Measurements from ENCODE around the gene MGST2. TPM values are rescaled to one million over a fixed set of nuclear protein-coding genes. Genes with fewer than 3 reads are reported as not detected.

Gene MGST2
- total RNA-seq, 3 donors from 2014 or later (not counting 1 experiment from before 2014, with no cell fraction given), result 7.8 to 17.0 (median 10.9) TPM

DNA sequence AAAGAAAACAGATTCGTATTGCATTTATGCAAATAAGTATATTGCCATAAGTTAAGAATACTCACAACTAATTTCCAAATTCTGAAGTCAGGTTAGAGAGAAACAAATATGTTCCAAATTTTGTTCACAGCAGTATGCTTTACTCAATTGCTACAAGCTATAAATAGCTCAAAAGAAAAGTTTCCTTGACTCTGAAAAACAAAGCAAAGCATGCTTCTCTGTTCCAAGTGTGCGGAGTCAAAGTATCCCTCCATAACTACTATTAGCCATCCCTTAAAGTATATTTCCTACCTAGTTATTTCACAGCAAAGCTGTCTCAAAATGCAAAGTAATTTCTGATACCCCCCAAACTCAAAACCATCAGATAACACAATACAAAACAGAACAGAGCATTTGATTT is 47.3 kb downstream of the MGST2 start:
- H3K36me3 Mint-ChIP-seq, result no peaks in the 10 kb centered on the region
- H3K36me3 ChIP-seq (ENCODE audit: control insufficient read depth, insufficient read depth, low read length), result no peaks in the 10 kb centered on the region
- no peaks in the 10 kb centered on the region for H3K9me3 ChIP-seq (ENCODE audit: control insufficient read depth, insufficient read depth, low read length)
- DNase-seq (no peak), ATAC-seq (no peak)
- no peaks in the 10 kb centered on the region for H3K4me1 Mint-ChIP-seq
- WGBS (ENCODE audit: insufficient coverage), result 93% methylated on average over 2 of the region's 2 CpGs
- TF ChIP-seq CTCF (IDR thresholded peaks at IDR 0.05), result no peak
- no peaks in the 10 kb centered on the region for H3K27me3 Mint-ChIP-seq (ENCODE audit: low read depth in 2 of 2)
- intact Hi-C loops (cut with micrococcal nuclease), result no loop called here
- H3K9me3 Mint-ChIP-seq, result no peaks in the 10 kb centered on the region
- no peak overlapping the region for H3K27ac Mint-ChIP-seq
- H3K4me1 ChIP-seq (ENCODE audit: control insufficient read depth, insufficient read depth, low read length), result no peaks in the 10 kb centered on the region
- no peak overlapping the region for H3K27ac ChIP-seq (ENCODE audit: low read length)
- H3K27me3 ChIP-seq (ENCODE audit: control insufficient read depth, insufficient read depth, low read length), result no peaks in the 10 kb centered on the region
- no peak overlapping the region for H3K4me3 ChIP-seq (ENCODE audit: low read length)
- H3K4me3 Mint-ChIP-seq, result no peak overlapping the region

DNA sequence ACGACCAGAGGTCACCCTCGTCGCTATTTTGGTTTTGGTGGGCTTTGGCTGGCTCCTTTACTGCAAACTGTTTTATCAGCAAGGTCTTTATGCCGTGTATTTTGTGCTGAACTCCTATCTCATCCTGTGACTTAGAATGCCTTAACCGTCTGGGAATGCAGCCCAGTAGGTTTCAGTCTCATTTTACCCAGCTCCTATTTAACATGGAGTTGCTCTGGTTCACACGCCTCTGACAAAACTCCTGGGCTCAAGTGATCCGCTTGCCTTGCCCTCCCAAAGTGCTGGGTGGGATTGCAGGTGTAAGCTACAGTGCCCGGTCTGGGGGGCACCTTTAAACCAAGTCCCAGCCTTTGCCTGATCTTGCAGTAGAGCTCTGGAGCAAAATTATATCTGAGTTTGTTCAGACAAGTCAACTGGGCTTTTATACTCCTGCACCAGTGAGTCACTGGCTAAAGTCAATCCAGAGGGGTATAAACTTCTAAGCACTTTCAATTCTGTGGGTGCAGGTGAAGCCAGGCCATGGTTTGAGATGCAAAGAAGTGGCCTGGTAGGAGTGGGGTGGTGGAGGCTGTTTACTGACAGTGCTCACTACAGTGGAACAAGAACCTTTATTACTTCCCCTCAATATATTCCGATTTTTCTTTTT is 50.2 kb downstream of the MGST2 start:
- ATAC-seq, result no peak
- Mint-ChIP-seq H3K27me3 (ENCODE audit: low read depth in 2 of 2) (no peaks in the 10 kb centered on the region), H3K27ac (no peak overlapping the region), H3K4me3 (no peak overlapping the region), H3K36me3 (no peaks in the 10 kb centered on the region), H3K4me1 (no peaks in the 10 kb centered on the region), H3K9me3 (no peaks in the 10 kb centered on the region)
- no peak for DNase-seq
- no peaks in the 10 kb centered on the region for H3K36me3 ChIP-seq (ENCODE audit: control insufficient read depth, insufficient read depth, low read length)
- no peaks in the 10 kb centered on the region for H3K9me3 ChIP-seq (ENCODE audit: control insufficient read depth, insufficient read depth, low read length)
- no peak overlapping the region for H3K27ac ChIP-seq (ENCODE audit: low read length)
- H3K4me1 ChIP-seq (ENCODE audit: control insufficient read depth, insufficient read depth, low read length), result no peaks in the 10 kb centered on the region
- WGBS (ENCODE audit: insufficient coverage), result 91% methylated on average over 8 of the region's 9 CpGs
- no peak overlapping the region for H3K4me3 ChIP-seq (ENCODE audit: low read length)
- intact Hi-C loops (cut with micrococcal nuclease), result no loop called here
- H3K27me3 ChIP-seq (ENCODE audit: control insufficient read depth, insufficient read depth, low read length), result no peaks in the 10 kb centered on the region
- TF ChIP-seq CTCF (IDR thresholded peaks at IDR 0.05), result no peak

GRCh38 chr4:139718358-139718757 is 52.7 kb downstream of the MGST2 start:
- H3K27me3 Mint-ChIP-seq (ENCODE audit: low read depth in 2 of 2), result no peaks in the 10 kb centered on the region
- TF ChIP-seq CTCF (IDR thresholded peaks at IDR 0.05), result no peak
- H3K27me3 ChIP-seq (ENCODE audit: control insufficient read depth, insufficient read depth, low read length), result no peaks in the 10 kb centered on the region

GRCh38 chr4:139718833-139719232 is 53.2 kb downstream of the MGST2 start:
- DNase-seq (no peak), ATAC-seq (no peak)
- WGBS (ENCODE audit: insufficient coverage), result 94% methylated on average over 10 of the region's 10 CpGs
- H3K4me3 Mint-ChIP-seq, result no peak overlapping the region
- H3K27ac ChIP-seq (ENCODE audit: low read length), result no peak overlapping the region
- no peak overlapping the region for H3K4me3 ChIP-seq (ENCODE audit: low read length)
- TF ChIP-seq CTCF (IDR thresholded peaks at IDR 0.05), result no peak
- H3K27ac Mint-ChIP-seq, result no peak overlapping the region
- no peaks in the 10 kb centered on the region for H3K4me1 Mint-ChIP-seq
- H3K9me3 ChIP-seq (ENCODE audit: control insufficient read depth, insufficient read depth, low read length), result no peaks in the 10 kb centered on the region
- H3K27me3 Mint-ChIP-seq (ENCODE audit: low read depth in 2 of 2), result no peaks in the 10 kb centered on the region
- intact Hi-C loops (cut with micrococcal nuclease), result no loop called here
- no peaks in the 10 kb centered on the region for H3K9me3 Mint-ChIP-seq
- H3K4me1 ChIP-seq (ENCODE audit: control insufficient read depth, insufficient read depth, low read length), result no peaks in the 10 kb centered on the region
- H3K27me3 ChIP-seq (ENCODE audit: control insufficient read depth, insufficient read depth, low read length), result no peaks in the 10 kb centered on the region
- no peaks in the 10 kb centered on the region for H3K36me3 Mint-ChIP-seq
- H3K36me3 ChIP-seq (ENCODE audit: control insufficient read depth, insufficient read depth, low read length), result no peaks in the 10 kb centered on the region

More at GRCh38 chr4:139718358-139718757, 52.7 kb downstream of the MGST2 start:
- ATAC-seq (no peak), DNase-seq (no peak)
- Histone ChIP-seq H3K4me3 (ENCODE audit: low read length) (no peak overlapping the region), H3K9me3 (ENCODE audit: control insufficient read depth, insufficient read depth, low read length) (no peaks in the 10 kb centered on the region), H3K27ac (ENCODE audit: low read length) (no peak overlapping the region), H3K4me1 (ENCODE audit: control insufficient read depth, insufficient read depth, low read length) (no peaks in the 10 kb centered on the region), H3K36me3 (ENCODE audit: control insufficient read depth, insufficient read depth, low read length) (no peaks in the 10 kb centered on the region)
- no peak overlapping the region for H3K4me3 Mint-ChIP-seq
- intact Hi-C loops (cut with micrococcal nuclease), result no loop called here
- WGBS (ENCODE audit: insufficient coverage), result 90% methylated on average over 6 of the region's 6 CpGs
- H3K9me3 Mint-ChIP-seq, result no peaks in the 10 kb centered on the region
- H3K27ac Mint-ChIP-seq, result no peak overlapping the region
- no peaks in the 10 kb centered on the region for H3K4me1 Mint-ChIP-seq
- H3K36me3 Mint-ChIP-seq, result no peaks in the 10 kb centered on the region
